Measurements from ENCODE around the gene CXCL14.

CXCL14 gene, protein sequence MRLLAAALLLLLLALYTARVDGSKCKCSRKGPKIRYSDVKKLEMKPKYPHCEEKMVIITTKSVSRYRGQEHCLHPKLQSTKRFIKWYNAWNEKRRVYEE

DNA sequence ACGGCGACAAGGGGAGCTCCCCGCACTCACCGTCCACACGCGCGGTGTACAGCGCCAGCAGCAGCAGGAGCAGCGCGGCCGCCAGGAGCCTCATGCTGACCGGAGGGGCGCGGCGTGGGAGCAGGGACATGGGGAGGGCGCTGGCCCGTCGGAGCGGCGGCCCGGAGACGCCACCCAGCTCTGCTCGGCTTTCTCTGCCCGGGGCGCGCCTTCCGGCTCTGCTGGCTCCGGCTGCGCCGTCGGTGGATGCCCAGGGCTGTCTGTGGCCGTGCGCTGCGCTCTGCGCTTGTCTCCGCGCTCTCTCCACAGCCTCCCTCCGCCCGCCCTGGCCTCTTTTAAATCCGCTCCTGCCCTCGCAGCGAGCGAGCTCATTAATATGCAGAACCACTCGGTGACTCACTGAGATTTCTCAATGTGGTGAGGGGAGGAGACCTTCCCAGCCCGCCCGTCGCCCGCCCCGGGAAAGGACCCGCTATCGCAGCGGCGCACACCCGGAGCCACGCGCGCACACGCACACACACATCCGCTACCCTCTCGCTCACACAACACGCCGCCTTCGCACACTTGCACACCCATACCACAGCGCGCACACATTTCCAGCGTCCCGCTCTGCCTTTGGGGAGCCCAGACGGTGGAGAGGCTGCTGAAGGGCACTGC lies at the start of gene CXCL14:
CXCL14 (minus strand) TSS at position 307 of the 657 bp plus-strand sequence; CDS start at position 94, 213 bp downstream.
- no peak for DNase-seq (ENCODE audit: low read depth in 2 of 2)

DNA sequence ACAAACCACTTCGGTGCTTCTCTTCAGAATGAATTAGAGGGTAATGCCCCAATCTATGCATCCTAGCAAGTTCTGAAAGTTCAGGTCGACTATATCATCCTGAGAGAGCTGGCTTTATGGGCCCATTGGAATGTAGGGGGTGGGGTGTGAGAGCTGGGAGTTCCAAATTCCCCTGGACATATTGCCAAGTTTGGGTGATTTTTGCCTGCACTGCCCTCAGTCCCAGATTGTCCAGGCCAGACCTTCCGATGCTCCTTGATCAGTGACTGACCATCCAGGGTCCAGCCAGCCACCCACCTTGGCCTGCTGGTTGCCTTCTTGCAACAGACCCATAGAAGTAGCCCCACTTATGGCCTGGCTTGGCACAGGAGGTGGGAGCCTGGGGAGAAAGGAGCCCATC lies 47.8 kb upstream of the CXCL14 start:
- DNase-seq (ENCODE audit: low read depth in 2 of 2), result no peak

DNA sequence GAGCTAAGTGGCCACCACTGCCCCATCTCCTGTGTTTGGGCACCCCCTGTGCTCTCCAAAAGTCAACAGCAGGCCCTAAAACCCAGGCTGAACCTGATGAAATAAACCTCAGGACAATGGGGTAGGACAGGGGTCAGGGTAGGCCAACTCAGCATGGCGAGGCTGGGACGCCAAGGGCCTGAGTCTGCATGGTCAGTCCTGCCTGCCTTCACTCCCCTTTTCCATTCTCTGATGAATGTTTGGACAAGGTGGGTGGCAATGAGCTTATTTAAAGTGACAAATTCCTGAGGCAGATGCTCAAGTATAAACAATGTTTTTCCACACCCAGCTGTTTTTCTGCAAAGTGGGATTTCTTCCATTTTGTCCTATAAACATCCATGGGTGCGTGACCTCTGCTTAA lies 47.2 kb upstream of the CXCL14 start:
- no peak for DNase-seq (ENCODE audit: low read depth in 2 of 2)

DNA sequence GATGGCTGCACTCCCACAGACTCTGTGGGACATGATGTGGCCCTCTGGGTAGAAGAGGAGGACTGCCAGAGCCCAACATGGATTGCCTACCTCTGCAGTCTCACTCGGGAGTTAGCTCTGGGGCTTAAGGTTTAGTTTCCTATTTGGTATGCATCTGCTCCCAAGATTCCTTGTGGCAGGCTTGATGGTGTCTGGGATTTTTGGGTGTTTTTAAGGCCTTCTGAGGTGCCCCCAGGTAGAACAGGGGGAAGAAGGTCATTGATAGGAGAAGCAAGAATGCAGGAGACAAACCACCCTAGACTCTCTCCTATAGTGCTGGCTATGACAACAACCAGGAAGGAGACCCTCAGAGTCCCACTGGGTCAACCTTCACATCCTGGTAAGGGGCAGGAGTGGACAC lies 46.7 kb upstream of the CXCL14 start:
- no peak for DNase-seq (ENCODE audit: low read depth in 2 of 2)

DNA sequence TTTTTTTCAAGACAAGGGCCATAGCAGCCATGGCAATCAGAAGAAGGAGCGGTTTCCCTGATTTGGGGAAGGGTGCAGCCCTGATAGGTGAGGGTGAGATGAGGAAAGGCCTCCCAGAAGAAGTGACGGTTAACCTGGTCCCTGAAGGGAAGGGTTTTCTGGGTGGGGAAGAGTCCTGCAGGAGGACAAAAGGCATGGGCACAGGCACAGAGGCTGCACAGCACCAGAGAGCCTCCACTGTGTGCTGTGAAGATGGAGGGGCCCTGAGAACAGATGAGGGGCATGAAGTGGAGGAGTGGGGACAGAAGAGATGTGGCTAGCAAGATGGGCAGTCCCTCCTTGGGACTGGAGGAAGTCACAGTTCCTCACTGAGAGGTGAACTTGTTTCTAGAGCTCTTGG lies 46.3 kb upstream of the CXCL14 start:
- no peak for DNase-seq (ENCODE audit: low read depth in 2 of 2)

DNA sequence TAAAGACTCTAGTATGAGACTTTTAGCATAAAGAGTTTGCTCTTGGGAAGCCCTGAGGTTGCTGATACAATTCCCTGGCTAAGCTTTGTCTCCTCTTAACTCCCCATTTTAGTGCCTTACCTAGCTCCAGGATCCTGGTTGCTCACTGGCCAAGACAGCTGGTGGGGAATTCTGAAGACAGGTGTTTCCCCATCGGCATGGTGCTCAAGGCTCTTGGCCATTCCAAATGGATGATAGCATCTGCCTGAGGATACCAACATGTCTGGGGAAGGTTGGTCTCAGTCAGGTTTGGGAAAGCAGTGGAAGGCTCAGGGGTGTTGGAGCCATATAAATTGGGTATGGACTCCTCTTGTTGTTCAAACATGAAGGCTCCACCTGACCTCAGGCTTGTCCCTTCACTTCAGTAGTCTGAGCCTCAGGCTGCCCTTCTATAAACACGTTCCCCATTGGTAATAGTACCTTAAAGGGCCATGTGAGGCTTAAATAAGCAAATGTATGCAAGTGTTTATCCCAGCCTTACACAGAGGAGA lies 44.5 kb upstream of the CXCL14 start:
- DNase-seq (ENCODE audit: low read depth in 2 of 2), result no peak

DNA sequence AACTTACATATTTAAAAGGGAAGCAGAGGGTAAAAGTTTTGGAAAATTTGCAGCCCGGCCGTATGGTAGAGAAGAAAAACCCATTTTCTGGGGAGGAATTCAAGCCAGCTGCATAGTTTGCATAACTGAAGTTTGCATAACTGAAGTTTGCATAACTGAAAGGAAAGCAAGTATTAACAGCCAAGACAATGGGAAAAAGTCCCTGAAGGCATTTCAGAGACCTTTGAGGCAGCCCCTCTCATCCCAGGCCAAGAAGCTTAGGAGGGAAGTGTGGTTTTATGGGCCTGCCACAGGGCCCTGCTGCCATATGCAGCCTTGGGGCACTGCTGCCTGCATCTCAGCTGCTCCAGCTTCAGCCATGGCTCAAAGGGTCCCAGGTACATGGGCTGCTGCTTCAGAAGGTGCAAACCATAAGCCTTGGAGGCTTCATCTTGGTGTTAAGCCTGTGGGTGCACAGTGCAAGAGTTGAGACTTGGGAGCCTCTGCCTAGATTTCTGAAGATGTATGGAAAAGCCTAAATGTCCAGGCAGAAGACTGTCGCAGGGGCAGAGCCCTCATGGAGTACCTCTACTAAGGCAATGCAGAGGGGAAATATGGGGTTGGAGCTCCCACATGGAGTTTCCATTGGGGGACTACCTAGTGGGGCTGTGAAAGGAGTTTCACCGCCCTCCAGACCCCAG lies 36.9 kb upstream of the CXCL14 start:
- no peak for DNase-seq (ENCODE audit: low read depth in 2 of 2)

DNA sequence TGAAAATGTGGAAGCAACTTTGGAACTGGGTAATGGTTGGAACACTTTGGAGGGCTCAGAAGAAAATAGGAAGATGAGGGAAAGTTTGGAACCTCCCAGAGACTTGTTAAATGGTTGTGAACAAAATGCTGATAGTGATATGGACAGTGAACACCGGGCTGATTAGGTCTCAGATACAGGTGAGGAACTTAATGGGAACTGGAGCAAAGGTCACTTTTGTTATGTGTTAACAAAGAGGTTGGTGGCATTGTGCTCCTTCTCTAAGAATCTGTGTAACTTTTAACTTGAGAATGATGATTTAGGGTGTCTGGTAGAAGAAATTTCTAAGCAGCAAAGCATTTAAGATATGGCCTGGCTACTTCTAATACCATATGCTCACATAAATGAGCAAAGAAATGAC lies 36.4 kb upstream of the CXCL14 start:
- no peak for DNase-seq (ENCODE audit: low read depth in 2 of 2)

DNA sequence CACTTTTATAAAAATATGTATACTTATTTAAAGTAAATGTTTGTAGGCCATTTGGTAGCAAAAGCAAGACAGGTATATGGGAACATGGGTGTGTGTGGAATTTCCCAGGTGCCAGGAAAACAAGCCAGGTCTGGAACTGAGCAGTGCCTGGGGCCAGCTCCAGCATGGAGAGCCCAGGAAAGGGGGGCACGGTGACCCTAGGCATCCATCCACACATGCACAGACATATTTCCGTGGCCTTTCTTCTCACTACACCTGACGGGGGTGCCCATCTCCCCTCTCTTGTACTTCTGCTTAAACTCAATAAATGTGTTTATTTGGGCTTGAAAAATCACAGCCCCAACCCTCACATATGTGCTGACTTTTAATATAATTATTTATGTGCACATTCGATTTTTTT lies 31.2 kb upstream of the CXCL14 start:
- DNase-seq (ENCODE audit: low read depth in 2 of 2), result no peak

DNA sequence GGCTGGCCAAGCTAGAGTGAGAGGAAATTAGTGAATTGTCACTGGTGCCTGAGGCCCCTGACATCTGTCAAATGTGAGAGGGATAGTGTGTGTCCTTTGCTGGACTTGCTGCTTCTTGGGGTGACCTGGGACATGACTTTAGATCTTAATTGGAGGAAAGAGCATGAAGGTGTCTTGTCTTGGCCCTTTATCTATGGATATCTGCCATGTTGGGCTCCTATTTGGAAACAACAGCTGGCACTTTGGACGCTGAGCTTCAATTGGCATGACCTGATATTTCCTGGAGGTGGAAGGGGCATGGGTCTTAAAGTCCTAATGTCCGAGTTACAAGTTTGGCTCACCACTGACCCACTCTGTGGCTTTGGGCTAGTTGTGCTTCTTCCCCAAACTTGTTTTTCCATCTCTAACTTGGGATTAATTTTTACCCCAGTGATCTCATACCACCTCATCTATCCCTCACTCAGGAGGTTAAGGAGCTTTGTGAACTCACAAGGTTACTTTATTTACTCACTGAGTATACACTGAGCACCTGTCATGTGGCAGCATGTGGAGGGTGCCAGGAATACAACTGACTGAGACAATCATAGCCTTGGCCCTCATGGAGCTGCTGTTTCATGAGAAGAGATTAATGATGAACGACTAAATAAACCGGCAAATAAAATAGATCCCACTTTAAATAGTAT lies 30.1 kb upstream of the CXCL14 start:
- no peak for DNase-seq (ENCODE audit: low read depth in 2 of 2)

DNA sequence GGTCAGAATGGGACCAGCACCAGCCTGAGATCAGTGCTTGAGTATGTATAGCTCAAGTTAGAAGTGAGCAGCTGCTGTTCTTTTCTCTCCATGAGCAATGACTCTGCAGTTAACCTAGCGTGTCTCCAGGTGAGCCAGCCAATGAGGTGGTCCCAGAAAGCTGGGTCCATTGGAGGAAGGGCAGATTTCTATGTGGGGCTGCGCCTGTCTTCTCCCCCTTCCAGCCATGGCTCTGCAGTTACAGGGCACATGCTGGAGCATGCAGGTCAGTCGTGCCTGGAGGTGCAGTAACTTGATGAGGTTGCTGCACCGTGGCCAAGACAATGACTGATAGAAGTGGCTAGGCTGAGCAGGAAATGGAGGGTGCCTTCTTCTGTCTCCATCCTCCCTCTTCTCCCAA lies 29.6 kb upstream of the CXCL14 start:
- DNase-seq (ENCODE audit: low read depth in 2 of 2), result no peak

DNA sequence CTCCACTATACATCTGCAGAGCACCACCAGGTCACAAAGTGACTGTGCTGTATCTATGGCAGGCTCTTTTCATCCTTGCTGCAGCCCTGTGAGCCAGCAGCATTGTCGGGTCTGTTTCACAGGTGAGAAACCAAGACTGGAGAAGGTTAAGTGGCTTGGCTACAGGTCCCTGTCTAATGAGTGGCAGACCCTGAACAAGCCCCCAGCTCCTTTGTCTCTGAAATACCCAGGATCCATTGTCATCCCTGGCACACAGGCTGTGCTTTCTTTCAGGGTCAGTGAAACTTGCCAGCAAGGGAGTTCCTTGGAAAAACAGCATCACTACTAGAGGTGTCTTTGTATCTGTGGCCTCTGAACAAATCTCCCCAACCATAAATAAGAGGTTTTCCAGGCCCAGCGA lies 27.6 kb upstream of the CXCL14 start:
- DNase-seq (ENCODE audit: low read depth in 2 of 2), result no peak

DNA sequence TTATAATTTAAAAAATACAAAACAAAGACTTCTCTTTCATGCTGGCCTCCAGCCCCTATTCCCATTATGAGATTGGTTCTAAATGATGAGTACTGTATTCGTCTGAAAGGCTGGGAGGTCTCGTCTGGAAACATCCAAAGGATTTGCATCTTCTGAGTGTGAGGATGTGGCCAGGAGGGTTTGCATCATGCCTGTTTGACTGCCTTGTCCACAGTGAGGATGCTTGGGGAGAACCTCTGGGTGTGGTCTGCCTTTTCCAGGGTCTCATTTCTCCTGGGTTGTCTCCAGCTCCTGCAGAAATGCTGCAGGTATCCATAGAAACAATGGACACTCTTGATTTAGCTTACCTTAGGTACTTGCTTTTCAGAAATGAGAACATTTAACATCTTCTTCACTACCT lies 26.4 kb upstream of the CXCL14 start:
- DNase-seq (ENCODE audit: low read depth in 2 of 2), result no peak

DNA sequence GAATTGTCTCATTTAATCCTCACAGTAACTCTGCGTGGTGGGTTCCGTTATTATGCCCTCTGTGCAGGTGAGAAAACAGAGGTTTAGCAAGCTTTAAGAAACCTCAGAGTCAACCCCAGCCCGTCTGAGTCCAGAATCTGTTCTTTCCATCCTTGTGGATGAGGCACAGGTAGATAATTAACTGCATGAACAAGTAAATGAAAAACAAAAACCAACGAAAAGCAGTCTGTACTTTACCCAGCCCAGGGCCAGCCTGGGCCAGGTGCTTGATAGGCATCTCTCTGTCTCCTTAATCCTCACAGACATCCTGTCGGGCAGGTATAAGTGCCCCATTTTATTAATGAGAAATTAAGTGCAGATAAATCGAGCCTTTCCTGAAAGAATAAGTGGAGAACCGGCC lies 25.3 kb upstream of the CXCL14 start:
- DNase-seq (ENCODE audit: low read depth in 2 of 2), result no peak

DNA sequence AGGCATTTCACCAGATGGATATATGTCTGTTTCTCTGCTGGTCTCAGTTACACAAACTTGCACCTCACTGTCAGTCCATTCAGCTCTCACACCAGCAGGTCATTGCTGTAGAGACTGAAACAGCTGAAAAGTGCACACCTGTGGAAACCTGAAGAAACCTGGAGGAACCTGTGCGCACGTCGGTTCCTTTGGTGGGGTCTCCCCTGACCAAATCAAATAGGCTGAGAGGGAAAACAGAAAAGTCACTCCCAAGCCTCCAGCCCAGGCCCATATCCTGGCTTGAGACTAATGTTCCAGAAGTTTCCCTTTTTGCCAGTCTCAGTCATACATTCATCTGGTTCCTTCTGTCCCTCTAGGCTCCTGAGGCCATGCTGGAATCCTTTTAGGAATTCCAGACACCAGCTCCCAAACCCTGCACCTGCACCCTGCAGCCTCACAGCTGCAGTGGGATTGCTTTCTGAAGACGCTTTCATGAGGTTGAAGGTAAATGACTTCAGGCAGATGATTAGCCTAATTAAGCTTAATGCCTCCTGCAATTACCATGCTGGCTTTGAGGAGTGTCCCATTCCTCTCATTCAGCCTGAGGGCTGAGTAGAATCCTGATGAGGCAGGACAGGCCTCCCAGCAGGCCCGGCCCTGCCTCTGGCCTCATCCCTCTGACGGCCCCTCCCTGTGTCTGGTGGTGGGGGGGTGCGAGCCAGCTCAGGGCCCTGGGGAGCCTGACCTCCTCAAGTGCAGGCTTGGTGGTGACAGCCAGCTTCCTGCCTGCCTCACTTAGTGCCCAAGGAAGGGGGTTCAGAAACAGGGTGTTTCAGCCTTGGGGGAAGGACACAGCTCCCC lies 24.3 kb upstream of the CXCL14 start:
- no peak for DNase-seq (ENCODE audit: low read depth in 2 of 2)

DNA sequence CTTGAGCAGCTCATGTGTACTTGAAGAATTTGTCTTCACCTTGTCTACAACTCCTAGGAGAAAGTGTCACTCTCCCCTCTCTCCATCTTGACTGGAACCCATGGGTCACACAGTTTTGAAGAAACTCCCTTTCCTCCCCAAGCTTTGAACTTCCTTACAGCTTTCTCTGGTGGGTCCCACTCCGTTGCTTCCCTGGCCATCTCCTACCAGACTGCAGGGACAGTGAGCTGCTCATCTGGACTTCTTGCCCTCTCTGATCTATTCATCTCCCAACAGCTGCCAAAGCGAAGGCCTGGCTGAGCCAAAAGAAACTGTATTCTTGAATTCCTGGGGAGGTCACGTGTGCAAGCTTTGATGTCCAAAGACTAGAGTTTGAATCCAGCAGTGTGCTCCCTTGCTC lies 22.7 kb upstream of the CXCL14 start:
- no peak for DNase-seq (ENCODE audit: low read depth in 2 of 2)

DNA sequence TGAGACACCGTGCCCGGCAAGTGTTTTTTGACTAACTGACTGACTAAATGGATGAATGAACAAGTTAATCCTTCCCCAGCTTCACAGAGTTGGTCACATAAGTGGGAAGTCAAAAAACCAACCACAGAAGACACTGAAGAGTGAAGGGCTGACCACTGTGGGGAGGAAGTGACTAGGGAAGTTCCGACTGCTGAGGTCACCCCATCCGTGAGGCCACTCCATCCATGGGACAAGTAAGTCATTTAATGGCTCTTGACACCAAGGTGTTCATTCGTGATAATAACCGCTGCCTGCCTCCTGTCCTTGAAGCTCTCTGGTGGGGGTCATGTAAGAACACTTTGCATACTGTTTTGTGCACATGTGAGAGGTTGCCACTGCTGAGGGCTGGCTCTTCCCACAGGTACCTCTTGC lies 22.2 kb upstream of the CXCL14 start:
- DNase-seq (ENCODE audit: low read depth in 2 of 2), result no peak

DNA sequence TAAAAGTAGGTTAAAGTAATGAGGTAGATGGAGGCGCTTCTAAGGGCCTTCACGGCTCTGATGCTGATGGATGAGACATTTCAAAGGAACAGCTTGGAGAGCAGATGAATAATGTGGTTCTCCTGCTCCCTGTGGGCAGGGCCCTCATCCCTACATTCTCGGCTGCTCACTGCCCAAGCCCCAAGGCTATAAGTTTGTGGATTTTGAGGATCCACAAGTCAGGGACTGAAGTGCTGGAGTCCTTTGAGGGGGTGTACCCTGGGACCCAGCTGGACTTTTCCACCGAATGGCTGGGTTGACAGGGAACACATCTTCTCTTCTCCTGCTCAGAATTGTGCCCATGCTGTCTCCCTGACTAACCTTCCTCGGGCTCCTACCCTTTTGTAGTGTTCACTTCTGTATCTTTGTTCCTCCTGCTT lies 21.4 kb upstream of the CXCL14 start:
- DNase-seq (ENCODE audit: low read depth in 2 of 2), result no peak

DNA sequence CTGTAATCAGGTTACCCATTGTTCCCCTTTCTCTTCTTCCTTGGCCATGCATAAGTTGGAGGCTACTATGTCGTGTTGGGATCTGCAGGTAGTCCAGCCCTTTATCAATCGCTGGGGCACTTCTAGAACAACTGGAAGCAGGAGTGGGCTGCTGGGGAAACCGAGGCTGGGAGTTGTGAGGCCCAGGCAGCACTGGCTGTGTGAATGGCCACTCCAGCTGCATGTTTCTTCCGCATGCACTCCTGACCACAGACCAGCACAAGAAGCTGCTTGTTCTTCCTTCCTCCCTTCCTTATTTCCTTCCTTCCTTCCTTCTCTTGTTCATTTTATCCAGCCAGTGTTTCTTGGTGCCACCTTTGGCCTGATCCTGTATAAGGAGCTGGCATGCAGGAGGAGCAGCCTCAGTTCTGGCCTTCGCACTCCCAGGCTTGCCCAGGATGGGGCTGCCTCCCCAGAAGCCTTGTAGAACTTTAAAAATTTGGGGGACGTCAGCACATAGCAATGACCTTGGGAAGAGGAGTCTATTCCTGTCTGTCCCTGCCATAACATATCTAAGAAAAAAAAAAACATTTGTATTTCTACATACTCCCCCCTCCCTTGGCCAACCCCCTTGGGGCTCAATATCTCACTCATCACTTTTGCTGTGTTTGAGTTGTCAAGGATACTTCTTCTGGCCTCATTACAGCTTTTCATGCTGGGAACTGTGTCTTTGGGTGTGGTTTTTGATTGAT lies 20.8 kb upstream of the CXCL14 start:
- DNase-seq (ENCODE audit: low read depth in 2 of 2), result no peak

DNA sequence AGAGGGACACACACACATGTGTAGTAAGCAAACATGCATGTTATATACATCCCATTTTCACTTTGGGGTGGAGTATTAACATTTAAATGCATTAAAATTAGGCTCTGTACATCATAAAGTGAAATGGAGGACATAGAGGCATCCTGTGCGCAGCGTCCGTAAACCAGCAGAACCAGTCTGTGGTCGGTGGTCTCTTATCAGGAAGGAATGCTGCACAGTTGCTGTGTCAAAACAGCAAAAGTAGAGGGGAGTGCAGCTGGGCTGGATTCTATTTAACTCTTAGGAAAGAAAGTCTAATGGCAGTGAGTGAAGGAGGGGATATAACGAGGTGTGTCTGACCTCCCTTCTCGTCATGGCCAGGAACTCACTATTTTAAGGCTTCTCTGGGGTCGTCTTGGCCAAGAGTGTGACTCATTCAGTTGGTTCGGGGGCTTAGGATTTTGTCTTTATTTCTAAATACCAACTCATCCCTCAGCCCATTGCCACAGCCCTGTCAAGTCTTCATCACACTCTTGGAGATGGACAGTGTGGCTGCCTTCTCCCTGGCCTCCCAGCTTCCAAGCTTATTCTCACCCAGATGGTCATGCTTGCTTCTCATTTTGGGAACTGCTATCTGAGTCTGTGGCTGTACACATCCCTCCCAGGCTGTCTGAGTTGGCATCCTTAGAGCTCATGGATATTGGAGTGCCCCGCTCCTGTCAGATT lies 20.1 kb upstream of the CXCL14 start:
- no peak for DNase-seq (ENCODE audit: low read depth in 2 of 2)
